GM10248 (cell line): ENCODE measurements around the gene RAET1G.
"Not testable (repeated sequence)": the region's sequence is repeated elsewhere in the genome, so short reads cannot be mapped to it uniquely, and the experiment has no call there.

Source experiments
- CTCF ChIA-PET: fragments of 300-600 bp; sonication (Branson Sonifier 250); formaldehyde crosslinking; extraction: SDS; loops from one replicate; lab custom pipeline; 2021; ENCODE audit warnings: antibody characterized with exemption; lab: Yijun Ruan, JAX
- POLR2A ChIA-PET: fragments of 350-650 bp; sonication (Branson Sonifier 250); formaldehyde crosslinking; extraction: SDS; loops from one replicate; lab custom pipeline; 2020; ENCODE audit warnings: antibody characterized with exemption; lab: Yijun Ruan, JAX
- DNase-seq: peaks from one replicate; pipeline ENCODE4 v3.0.0; 2012; ENCODE audit errors: extremely low spot score
- TF ChIP-seq, protein P1 (sequence below): IDR thresholded peaks from 2 replicates; pipeline ENCODE4 v1.5.1; 2012; ENCODE audit warnings: mild to moderate bottlenecking, low read depth; ENCODE audit errors: extremely low read depth, missing control alignments, control extremely low read depth

The RAET1G gene

DNA sequence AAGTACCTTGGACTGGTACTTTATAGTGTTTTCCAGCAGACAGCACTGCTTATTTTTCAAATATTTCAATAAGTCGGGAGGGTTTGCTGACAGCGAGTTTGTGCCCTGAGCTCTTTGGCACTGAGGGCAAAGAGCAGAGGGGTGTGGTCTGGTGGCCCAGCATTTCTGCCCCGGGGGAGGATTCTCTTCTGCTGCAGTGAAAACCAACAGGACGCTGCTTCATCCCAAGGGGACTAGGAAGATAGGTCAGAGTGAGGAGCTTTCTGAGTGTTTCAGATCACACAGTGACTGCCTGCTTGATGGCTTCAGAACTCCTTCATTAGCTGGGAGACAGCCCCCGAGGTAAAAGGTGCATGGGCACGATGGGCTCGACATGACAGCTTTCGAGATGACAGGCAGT, 27.5 kb upstream of the RAET1G start:
- no peak for DNase-seq
- POLR2A ChIA-PET, result no interaction called here
- CTCF ChIA-PET, result no interaction called here
- TF ChIP-seq, protein P1, sequence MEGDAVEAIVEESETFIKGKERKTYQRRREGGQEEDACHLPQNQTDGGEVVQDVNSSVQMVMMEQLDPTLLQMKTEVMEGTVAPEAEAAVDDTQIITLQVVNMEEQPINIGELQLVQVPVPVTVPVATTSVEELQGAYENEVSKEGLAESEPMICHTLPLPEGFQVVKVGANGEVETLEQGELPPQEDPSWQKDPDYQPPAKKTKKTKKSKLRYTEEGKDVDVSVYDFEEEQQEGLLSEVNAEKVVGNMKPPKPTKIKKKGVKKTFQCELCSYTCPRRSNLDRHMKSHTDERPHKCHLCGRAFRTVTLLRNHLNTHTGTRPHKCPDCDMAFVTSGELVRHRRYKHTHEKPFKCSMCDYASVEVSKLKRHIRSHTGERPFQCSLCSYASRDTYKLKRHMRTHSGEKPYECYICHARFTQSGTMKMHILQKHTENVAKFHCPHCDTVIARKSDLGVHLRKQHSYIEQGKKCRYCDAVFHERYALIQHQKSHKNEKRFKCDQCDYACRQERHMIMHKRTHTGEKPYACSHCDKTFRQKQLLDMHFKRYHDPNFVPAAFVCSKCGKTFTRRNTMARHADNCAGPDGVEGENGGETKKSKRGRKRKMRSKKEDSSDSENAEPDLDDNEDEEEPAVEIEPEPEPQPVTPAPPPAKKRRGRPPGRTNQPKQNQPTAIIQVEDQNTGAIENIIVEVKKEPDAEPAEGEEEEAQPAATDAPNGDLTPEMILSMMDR, result no peak

DNA sequence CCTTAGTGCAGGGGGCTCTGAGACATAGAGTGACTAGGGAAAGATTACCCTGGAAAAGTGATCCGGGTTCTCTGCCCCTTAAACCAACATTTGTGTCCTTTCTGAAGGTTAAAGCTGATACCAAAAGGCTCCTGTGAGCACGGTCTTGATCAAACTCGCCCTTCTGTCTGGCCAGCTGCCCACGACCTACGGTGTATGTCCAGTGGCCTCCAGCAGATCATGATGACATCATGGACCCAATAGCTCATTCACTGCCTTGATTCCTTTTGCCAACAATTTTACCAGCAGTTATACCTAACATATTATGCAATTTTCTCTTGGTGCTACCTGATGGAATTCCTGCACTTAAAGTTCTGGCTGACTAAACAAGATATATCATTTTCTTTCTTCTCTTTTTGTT, 25.7 kb upstream of the RAET1G start:
- CTCF ChIA-PET, result interaction anchor here (0.7 to 1.8 kb wide), 3 partner anchors 11 to 68 kb away, joined by 3 to 4 read pairs (median 3); no protein-coding TSS in a partner anchor
- TF ChIP-seq, protein P1, result no peak
- POLR2A ChIA-PET, result no interaction called here
- no peak for DNase-seq

GRCh38 chr6:149948011-149948410, 25.1 kb upstream of the RAET1G start:
- TF ChIP-seq, protein P1, result no peak
- ChIA-PET POLR2A (no interaction called here), CTCF (interaction anchor here (0.7 to 1.8 kb wide), 3 partner anchors 11 to 69 kb away, joined by 3 to 5 read pairs (median 4); no protein-coding TSS in a partner anchor)
- no peak for DNase-seq

- DNase-seq, POLR2A ChIA-PET: not testable (repeated sequence)
- CTCF ChIA-PET, result interaction anchor here (1.1 to 1.8 kb wide), 2 partner anchors 12 to 69 kb away, joined by 4 to 5 read pairs; no protein-coding TSS in a partner anchor
These were observed 24.6 kb upstream of the RAET1G start for GRCh38 chr6:149947533-149947932.

DNA sequence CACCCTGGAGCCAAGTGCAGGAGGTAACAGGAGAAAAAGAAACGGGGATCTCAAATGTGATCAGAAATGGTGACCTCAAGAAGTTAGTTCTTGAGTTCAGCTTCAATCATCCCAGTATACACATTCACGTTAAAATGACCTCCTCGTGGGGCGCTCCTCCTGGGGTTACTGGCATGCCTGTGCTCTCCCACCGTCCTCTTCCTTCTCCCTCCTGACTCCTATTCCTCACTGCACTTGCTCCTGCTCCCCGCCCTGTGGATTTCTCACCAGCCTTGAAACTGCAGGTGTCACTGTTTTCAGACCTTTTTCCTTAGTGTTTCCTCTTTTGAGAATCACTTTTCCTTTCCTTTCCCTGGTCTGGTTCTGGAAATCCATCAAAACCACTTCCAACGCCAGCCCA, 23.7 kb upstream of the RAET1G start:
- POLR2A ChIA-PET, CTCF ChIA-PET, DNase-seq: not testable (repeated sequence)

- CTCF ChIA-PET, DNase-seq, POLR2A ChIA-PET: not testable (repeated sequence)
These were observed 22.4 kb upstream of the RAET1G start for GRCh38 chr6:149945276-149945675.

DNA sequence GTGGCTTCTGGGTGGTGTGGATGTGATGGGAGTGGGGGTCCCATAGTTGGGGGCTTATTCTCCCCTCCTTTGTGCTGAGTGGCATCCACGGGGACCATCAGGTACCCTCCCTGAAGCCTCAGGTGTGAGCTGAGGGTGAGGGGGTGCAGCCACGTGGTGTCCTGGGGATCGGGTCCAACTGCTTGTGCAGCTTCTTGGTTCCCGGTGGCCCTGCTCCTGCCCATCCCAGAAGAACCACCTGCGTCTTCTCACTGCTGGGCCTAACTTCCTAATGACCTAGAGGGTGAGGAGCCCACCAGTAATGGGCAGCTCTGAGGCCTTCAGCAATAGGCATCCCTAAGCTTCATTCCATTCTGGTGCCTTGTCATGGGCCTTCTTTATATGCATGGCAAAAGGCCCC, 20.4 kb upstream of the RAET1G start:
- POLR2A ChIA-PET, CTCF ChIA-PET: not testable (repeated sequence)

GRCh38 chr6:149942461-149942829, 19.5 kb upstream of the RAET1G start:
- TF ChIP-seq, protein P1, result no peak
- ChIA-PET POLR2A (no interaction called here), CTCF (no interaction called here)
- DNase-seq, result no peak

More for the DNA sequence above, 20.4 kb upstream of the RAET1G start:
- not testable (repeated sequence) for DNase-seq
